Inflammatory macrophage treated with lipopolysaccharide for 4 hours (primary cell): ENCODE measurements around the gene DENND1A.

Experiments
- DNase-seq: peaks from one replicate; pipeline ENCODE4 v3.0.0-alpha.2; 2020

DENND1A gene

DNA sequence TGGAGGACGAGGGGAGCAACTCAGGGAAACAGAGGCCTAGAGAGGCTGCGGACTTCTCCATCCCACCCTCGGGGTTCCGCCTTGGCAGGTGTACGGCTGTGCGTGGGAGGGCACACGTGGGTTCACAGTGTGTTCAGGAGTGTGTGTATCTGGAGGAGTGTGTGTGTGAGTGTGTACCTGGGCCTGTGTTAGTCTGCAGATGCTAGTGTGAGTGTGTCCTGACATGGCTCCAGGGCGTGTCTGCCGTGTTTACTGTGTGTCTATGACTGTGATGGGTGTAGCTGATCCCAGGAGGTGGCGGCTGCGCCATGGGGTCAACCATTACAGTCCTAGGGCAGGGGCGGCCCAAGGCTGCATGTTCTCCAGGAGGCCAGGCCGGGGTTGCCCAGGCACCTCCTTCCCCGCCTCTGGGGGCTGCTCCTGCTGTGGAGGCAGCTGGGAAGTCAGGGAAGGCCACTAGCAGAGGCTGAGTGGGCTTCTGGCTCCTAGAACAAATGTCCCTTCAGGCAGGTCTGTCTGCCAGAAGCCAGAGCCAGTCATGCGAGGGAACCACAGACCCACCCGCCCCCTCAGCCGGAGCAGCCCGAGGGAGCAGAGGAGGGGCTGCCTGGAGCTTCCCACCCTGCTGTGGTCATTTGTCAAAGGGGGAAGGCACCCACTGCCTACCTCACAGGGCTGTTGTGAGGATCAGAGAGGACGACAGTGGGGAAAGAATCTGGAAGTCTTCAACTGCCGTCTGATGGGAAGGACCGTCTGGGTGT lies 552.5 kb downstream of the DENND1A start:
- DNase-seq: no peak

DNA sequence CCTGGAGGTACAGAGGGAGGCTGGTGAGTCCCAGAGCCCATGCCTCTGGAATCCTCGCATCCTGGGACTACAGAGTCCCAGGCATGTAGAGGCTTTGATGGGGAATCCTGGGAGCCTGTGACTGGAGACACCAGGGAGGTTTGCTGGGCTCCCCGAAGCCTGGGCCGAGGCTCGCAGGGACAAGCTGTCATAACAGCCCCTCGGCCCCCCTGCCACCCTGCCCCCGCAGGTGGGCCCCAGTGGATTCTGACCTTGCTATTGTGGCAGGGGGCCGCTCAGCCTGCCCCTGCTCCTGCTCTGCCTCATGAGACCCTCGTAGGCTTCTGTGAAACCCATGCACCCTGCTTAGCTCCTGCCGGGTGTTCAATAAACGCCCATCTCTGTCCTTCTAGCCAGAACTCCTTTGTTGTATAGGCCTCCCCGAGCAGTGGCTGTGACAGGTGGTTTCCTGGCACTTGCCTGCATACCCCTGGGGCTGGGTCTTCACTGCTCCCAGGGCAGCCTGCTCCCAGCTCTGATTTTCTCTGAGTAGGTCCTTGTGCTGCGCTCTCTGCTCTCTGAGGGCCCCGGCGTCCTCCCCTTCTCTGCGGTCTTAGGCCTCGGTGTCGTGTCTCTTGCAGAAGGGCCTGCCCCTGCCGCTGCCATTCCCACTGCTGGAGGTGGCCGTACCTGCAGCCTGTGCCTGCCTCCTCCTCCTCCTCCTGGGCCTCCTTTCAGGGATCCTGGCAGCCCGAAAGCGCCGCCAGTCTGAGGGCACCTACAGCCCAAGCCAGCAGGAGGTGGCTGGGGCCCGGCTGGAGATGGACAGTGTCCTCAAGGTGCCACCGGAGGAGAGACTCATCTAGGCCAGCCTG lies 553.5 kb downstream of the DENND1A start:
- no peak for DNase-seq

DNA sequence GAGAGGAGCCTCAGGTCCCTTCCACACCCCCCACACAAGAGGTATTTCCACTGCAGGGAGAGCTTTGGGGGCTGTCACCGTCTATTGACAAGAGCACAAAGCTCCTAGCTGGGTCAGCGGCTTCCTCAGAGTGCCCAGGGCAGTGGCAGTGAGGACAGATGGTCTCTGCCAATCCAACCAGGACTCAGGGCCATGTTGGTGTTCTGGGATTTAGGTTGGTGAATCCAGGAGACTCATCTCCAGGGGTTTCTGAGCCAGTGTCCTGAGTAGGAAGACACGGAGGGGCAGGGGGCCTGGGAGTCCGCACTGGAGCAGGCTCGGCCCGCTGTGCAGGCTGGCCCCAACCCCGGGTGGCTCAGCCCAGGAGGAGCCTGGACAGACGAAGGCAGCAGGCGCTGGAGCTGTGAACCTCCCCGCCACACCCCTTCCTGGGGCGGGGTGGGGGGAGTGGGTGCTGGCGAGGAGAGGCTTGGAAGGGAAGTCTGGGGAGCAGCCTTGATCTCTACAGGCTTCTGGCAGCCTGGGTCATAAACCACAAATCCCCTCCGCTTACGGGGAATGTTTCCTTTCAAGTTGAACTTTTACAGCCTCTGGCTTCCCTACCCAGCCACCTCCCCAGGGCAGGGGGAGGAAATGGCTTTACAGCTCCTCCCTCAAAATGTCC lies 554.3 kb downstream of the DENND1A start:
- peak; percentile 10 for DNase-seq

DNA sequence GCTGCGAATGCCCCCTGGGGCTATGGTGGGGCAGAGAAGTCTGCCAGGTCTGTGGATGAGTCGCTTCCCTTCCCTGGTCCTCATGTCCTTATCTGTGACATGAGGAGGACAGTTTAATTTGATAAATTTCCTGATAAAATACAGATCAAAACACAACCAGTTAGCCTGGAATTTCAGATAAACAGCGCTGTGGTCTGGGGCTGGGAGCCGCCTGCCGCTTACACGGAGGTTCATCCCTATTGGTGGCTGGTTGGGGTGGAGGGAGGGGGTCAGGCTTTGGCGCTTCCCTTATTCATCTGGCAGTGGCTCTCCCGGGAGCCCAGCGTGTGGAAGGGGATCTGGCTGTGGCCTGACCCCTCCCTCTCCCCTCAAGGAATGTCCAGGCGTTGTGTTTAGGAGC lies 556.0 kb downstream of the DENND1A start:
- no peak for DNase-seq

DNA sequence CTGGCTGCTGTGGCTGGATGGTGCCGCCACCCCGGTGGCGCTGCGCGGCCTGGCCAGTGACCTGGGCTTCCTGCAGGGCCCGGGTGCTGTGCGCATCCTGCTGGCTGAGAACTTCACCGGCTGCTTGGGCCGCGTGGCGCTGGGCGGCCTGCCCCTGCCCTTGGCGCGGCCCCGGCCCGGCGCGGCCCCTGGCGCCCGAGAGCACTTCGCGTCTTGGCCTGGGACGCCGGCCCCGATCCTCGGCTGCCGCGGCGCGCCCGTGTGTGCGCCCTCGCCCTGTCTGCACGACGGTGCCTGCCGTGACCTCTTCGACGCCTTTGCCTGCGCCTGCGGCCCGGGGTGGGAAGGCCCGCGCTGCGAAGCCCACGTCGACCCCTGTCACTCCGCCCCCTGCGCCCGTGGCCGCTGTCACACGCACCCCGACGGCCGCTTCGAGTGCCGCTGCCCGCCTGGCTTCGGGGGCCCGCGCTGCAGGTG lies 556.4 kb downstream of the DENND1A start:
- no peak for DNase-seq

DNA sequence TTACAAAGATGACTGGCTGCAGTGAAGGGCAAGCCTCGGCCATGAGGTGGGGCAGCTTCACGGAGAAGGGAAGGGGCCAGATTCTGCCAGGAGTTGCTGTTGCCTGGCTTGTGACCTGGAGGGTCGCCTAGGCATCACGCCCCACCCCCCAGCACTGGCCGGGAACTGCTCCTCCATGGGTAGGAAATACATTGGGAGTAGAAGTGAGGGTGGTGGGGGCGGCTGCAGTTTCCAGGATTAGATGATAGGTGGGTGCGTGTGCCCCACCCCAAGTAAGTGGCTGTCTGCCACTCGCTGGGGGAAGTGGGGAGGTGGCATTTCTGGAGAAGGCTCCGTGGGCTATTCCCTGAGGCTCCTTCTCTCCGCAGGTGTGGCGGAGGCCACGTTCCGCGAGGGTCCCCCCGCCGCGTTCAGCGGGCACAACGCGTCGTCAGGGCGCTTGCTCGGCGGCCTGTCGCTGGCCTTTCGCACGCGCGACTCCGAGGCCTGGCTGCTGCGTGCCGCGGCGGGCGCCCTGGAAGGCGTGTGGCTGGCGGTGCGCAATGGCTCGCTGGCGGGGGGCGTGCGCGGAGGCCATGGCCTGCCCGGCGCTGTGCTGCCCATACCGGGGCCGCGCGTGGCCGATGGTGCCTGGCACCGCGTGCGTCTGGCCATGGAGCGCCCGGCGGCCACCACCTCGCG lies 557.0 kb downstream of the DENND1A start:
- DNase-seq: no peak

DNA sequence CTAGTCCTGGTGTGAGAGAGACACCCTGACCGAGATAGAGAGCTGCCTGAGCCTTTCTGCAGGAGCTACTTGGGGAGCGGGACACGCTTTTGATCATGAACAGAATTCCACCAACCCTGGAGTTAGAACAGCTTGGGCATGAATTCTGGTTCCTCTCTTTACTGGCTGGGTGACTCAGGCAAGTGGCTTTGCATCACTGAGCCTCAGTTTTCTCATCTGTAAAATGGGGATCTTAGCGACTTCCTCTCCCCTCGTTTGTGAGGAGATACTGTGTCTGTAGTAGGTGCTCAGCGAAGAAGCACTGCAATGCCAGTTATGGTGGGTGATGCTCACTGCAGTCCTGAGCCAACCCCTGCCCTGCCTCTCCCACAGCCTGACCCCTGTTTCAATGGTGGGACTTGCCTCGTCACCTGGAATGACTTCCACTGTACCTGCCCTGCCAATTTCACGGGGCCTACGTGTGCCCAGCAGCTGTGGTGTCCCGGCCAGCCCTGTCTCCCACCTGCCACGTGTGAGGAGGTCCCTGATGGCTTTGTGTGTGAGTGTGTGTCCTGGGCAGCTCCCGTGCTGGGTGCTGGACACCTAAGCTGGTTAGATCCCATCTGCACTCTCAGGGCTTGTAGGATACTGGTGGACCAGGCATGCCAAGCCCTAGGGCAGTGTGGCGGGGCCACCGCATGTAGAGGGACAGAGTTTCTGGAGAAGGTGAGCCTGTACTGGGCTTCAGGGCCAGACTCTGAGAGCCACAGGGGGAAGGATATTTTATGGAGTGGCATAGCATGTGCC lies 557.9 kb downstream of the DENND1A start:
- no peak for DNase-seq

DNA sequence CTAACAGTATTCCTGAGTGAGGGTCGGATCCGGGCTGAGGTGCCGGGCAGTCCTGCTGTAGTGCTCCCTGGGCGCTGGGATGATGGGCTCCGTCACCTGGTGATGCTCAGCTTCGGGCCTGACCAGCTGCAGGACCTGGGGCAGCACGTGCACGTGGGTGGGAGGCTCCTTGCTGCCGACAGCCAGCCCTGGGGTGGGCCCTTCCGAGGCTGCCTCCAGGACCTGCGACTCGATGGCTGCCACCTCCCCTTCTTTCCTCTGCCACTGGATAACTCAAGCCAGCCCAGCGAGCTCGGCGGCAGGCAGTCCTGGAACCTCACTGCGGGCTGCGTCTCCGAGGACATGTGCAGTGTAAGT lies 558.7 kb downstream of the DENND1A start:
- DNase-seq: no peak

DNA sequence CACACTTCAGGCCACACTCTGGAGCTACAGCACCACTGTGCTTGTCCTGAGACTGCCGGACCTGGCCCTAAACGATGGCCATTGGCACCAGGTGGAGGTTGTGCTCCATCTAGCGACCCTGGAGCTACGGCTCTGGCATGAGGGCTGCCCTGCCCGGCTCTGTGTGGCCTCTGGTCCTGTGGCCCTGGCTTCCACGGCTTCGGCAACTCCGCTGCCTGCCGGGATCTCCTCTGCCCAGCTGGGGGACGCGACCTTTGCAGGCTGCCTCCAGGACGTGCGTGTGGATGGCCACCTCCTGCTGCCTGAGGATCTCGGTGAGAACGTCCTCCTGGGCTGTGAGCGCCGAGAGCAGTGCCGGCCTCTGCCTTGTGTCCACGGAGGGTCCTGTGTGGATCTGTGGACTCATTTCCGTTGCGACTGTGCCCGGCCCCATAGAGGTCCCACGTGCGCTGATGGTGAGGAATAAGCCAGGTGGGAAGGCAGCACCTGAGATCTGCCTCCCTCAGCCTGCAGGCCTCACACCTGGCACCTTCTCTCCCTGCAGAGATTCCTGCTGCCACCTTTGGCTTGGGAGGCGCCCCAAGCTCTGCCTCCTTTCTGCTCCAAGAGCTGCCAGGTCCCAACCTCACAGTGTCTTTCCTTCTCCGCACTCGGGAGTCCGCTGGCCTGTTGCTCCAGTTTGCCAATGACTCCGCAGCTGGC lies 559.2 kb downstream of the DENND1A start:
- no peak for DNase-seq

DNA sequence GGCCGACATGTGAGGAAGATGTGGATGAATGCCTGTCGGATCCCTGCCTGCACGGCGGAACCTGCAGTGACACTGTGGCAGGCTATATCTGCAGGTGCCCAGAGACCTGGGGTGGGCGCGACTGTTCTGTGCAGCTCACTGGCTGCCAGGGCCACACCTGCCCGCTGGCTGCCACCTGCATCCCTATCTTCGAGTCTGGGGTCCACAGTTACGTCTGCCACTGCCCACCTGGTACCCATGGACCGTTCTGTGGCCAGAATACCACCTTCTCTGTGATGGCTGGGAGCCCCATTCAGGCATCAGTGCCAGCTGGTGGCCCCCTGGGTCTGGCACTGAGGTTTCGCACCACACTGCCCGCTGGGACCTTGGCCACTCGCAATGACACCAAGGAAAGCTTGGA lies 559.8 kb downstream of the DENND1A start:
- no peak for DNase-seq

DNA sequence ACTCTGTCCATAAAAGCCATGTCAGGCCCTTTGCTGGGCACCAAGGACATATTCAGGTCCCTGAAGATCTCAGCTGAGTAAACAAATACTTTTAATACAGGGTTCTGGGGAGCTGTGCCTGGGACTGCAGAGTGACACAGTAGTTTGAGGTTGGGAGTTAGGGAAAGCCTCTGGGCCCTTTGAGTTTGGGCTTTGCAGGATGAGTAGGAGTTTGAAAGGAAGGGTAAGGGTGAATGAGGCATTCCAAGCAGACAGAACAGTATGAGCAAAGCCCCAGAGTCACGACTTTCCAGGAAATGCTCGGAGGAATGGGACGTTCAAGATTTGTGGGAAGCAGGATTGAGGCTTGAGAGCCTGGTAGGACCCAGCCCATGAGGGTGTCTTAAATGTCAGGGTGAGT lies 560.6 kb downstream of the DENND1A start:
- DNase-seq: no peak

DNA sequence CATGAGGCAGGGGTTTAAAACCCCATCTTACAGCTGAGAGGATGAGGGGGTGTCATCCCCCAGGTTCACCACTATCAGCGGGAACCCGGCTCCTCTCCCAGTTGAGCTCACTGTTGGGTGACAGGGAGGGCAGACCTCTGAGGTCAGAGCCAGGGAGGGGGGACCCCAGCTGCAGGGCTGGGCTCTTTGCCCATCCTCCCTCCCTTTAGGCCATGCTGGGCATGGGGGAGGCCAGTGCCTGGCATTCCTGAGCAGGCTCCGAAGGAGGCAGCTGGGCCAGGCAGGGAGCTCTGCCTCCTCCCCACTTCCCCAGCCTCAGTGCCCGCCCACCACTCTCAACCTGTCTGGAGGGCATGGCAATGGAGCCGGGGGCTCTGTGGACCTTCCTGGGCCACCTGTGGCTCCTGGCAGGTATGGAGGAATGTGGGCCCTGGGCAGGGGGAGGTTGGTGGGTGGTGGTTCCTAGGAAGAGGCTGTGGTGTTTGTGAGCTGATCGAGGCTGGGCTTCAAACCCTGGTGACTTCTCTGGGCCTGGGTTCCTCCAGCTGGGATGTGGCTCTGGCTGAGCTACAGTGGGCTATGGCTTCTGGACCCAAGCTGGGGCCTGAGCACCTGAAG lies 561.3 kb downstream of the DENND1A start:
- DNase-seq: no peak

DNA sequence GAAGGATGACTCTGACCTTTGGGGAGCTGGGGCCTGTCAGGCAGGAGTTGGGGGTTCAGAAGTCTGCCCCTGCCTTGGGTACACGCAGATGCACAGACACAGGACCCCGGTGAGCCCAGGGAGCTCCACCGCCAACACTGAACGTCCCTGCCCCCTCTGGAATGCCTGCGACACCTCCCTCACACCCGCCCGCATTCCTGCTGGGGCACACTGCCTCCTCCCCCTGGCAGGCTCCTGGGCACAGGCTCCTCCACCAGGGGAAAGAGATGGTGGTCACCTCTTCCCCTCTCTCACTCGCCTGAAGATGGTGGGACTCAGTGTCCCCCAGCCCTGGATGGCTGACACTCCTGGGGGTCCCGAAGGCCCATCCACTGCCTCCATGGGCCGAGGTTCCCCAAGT lies 561.9 kb downstream of the DENND1A start:
- DNase-seq: no peak

DNA sequence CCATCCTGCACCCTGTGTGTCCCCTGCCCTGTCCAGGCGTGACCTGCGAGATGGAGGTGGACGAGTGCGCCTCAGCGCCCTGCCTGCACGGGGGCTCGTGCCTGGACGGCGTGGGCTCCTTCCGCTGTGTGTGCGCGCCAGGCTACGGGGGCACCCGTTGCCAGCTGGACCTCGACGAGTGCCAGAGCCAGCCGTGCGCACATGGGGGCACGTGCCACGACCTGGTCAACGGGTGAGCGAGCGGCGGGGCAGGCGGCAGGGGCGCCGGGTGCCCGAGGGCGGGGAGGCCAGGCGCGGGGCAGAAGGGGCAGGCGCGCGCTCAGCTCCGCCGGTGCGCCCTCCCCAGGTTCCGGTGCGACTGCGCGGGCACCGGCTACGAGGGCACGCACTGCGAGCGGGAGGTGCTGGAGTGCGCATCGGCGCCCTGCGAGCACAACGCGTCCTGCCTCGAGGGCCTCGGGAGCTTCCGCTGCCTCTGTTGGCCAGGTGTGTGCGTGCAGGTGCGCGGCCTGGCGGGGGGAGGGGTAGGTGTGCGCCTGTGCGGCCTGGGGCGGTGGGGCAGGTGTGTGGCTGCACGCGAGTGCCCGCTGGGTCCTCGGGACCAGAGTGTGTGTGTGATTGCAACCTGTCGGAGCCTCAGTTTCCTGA lies 563.9 kb downstream of the DENND1A start:
- no peak for DNase-seq

DNA sequence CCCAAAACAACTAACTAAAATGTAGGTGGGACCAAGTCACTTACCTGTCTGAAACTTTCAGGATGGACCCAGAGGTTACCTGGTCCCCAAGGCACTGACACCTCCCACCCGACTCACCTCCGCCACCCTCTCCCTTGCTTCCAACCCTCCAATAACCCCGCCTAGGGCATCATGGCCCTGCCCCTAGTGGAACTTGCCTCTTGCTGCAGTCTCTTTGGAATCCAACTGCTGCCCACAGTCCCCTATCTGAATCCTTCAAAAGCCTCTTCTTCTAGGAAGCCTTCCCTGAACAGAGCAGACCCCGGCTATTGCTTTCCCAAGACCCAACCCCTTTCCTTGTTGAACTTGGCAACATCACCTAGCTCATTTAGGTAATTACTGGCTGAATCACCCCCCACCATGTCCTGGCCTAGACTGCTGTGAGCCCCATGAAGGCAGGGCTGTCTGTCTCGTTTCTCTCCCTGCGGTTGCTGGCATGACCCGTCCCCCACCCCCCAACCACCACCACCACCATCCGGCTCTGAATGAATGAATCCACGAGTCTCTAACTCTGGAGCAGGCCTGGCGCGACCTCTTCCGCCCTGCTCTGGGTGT lies 564.5 kb downstream of the DENND1A start:
- no peak for DNase-seq

DNA sequence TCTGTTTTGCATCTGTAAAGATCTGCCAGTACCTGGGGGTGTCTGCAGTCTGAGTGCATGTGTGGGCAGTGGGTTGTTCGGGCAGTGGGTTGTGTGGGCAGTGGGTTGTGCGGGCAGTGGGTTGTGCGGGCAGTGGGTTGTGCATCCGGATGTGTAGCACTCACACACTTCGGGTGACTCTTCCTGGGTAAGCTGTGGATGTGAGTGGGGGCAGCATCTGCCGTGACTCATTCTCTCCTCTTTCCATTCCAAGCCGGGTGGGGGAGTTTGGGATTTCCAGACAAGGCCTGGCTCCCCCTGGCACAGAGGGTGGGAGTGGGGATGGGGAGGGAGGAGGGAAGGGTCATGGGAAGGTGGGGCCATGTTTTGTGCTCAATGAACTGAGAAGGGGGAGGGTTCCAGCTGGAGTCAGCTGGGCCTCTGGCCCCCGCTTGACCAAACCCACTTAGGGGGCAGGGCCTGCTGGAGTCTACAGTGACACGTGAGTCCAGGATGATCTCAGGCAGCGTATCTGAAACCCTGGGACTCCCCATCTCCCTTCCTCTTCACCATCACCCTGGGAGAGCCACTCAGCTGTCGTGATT lies 565.6 kb downstream of the DENND1A start:
- DNase-seq: no peak

DNA sequence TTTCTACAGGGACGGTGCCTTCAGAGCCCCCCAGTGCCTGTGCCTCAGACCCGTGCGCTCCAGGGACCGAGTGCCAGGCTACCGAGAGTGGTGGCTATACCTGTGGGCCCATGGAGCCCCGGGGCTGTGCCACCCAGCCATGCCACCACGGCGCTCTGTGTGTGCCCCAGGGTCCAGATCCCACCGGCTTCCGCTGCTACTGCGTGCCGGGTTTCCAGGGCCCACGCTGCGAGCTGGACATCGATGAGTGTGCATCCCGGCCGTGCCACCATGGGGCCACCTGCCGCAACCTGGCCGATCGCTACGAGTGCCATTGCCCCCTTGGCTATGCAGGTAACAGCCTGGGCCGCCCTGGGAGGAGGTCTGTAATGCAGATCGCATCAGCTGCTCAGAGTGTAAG lies 567.1 kb downstream of the DENND1A start:
- DNase-seq: no peak

DNA sequence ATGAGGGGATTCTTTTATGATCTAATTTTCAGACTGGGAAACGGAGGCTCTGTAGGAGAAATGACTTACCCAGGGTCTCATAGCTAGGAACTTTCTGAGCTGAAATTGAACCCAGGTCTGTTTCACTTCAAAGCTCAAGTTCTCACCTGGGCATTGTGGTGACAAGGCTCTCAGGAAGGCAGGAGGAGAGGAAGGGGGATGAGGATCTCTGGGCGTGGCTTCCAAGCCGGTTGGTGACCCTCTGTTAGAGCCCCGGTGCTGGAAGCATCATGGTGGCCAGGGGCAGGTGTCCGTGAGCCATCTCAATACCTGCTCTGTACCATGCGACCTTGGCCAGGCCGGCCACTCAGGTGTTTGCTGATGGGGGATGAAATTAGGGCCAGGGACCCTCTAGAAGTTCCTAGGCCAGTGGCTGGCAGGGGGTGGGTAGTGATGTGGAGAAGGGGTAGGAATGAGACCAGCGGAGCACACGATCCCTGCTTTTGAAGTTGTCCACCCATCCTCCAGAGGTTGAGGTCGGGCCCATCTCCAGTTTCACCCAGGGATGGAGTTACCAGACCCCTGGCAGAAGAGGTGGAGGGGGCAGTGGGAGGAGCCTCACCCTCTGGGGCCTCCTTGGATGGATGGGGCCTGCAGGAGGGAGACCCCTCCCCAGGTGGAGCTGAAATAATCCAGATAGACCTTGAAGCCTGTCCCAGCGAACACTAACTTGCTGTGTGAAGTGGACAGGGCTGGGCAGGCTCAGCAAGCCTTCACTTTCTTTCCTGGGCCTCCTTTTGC lies 568.0 kb downstream of the DENND1A start:
- DNase-seq: no peak
